ENCODE results near the gene ZDHHC17. TPM values are rescaled to one million over a fixed set of nuclear protein-coding genes. Genes with fewer than 3 reads are reported as not detected.

Gene ZDHHC17
- polyA plus RNA-seq, 1 of the 3 experiments (the other 2 are of a cell fraction): 28.6 TPM

DNA sequence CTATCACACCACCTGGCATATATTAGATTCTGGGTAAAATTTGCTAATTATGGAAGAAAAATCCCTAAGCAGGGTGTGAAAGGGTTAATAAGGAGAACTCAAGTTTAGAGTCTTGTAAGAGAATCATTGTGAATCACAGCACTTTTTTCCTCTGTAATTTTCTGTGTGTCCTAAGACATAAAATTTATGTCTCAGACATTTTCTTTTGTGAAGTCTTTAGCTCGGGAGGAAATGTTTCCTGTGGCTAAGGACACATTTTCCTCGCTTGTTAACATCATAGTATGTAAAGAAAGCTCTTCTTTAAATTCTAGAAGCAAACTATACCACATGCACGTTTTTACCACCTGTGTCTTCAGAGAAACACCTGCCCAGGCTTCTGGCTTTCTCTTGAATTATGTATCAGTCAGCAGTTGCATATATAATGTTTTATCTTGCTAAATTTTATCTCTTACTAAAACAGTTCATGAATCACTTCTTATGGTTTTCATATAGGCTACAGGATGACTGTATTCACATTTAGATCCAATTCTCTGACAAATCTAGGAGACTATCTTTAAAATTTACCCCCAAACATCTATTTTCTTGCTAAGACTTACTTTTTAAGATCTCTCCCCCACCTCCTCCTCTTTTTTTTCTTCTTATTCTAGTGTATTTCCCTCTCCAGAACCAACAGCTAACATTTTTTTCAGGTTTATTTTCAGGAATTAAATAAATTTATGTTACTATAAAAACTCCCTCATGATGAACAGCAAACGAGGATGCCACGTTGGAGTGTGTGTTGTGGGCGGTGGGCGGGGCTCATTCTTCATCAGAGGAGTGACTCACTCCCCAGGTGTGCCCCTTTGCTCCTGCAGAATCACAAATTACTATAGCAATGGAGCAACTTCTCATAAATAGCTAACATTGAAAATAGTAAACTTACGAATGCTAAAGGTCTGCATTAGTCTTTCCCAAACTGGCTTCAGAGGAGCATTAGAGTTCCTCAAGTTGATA lies 126.5 kb downstream of the ZDHHC17 start (continued):
- TF ChIP-seq, protein P1, sequence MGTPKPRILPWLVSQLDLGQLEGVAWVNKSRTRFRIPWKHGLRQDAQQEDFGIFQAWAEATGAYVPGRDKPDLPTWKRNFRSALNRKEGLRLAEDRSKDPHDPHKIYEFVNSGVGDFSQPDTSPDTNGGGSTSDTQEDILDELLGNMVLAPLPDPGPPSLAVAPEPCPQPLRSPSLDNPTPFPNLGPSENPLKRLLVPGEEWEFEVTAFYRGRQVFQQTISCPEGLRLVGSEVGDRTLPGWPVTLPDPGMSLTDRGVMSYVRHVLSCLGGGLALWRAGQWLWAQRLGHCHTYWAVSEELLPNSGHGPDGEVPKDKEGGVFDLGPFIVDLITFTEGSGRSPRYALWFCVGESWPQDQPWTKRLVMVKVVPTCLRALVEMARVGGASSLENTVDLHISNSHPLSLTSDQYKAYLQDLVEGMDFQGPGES (IDR thresholded peaks at IDR 0.05; ENCODE audit: low read depth, low read length): no peak
- no peak for TF ChIP-seq NRF1 (IDR thresholded peaks at IDR 0.05; ENCODE audit: low read depth, low read length)

DNA sequence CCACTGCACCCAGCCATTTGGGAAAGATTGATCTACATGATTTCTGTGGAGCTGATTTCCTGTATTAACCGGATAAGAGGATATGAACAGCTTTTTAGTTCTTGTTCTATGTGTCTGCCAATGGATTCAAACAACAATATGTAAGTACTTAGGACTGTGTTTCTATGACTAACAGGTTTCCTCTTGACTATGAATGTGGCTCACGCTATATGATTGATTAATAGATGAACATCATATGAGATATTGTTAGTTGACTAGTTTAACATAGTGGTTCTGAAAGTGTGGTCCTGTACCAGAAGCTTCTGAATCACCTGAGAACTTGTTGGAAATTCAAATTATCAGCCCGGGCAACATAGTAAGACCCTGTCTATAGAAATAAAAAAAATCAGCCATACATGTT lies 127.7 kb downstream of the ZDHHC17 start:
- Histone ChIP-seq H3K79me2 (ENCODE audit: insufficient read depth) (no peaks in the 10 kb centered on the region), H3K4me3 (ENCODE audit: low read depth in 2 of 2, low read length in 1 of 2) (no peak overlapping the region), H3K9me3 (peaks cover 4% of the 10 kb centered on the region), H3F3A (replicated peaks; ENCODE audit: insufficient read depth) (peaks cover 5% of the 10 kb centered on the region), H3K4me1 (ENCODE audit: control insufficient read depth in 1 of 2, insufficient read depth in 2 of 2, low read depth in 1 of 2, low read length in 1 of 2) (no peaks in the 10 kb centered on the region), H3K36me3 (replicated peaks in 1 of 2; ENCODE audit: control insufficient read depth in 1 of 2, insufficient read depth in 2 of 2, low read length in 1 of 2) (no peaks in the 10 kb centered on the region), H2AFZ (ENCODE audit: low read depth) (no peak overlapping the region), H4K20me1 (ENCODE audit: insufficient read depth) (no peaks in the 10 kb centered on the region), H3K27me3 (ENCODE audit: insufficient read depth) (no peaks in the 10 kb centered on the region), H3K9me2 (no peaks in the 10 kb centered on the region), H3K4me2 (no peak overlapping the region), H3K27ac (ENCODE audit: low read depth in 2 of 2, low read length in 1 of 2) (no peak overlapping the region), H3K9ac (no peak overlapping the region)
- CTCF ChIA-PET: interaction anchor here (1.4 to 1.6 kb wide), 2 partner anchors 10 to 12 kb away, joined by 4 to 9 read pairs; partner anchors contain the start of gene CSRP2
- POLR2A ChIA-PET: no interaction called here
- no peak for DNase-seq
- 82% methylated on average over 3 of the region's 3 CpGs for WGBS (ENCODE audit: low lambda C conversion rate)
- TF ChIP-seq GABPA (IDR thresholded peaks at IDR 0.05; ENCODE audit: low read depth): no peak
- TF ChIP-seq FOSL2 (IDR thresholded peaks at IDR 0.05; ENCODE audit: borderline replicate concordance, low read depth): no peak
- TF ChIP-seq RCOR1 (IDR thresholded peaks at IDR 0.05; ENCODE audit: low read length): no peak
- TF ChIP-seq JUND (IDR thresholded peaks at IDR 0.05): no peak
- no peak for TF ChIP-seq CHD2 (IDR thresholded peaks at IDR 0.05; ENCODE audit: low read length, partially characterized antibody)
- TF ChIP-seq NRF1 (IDR thresholded peaks at IDR 0.05; ENCODE audit: low read depth, low read length): no peak
- TF ChIP-seq TAF1 (IDR thresholded peaks at IDR 0.05; ENCODE audit: borderline replicate concordance, low read depth, low read length): no peak
- TF ChIP-seq POLR2AphosphoS5 (IDR thresholded peaks at IDR 0.05; ENCODE audit: low read depth, low read length): no peak
- TF ChIP-seq MXI1 (IDR thresholded peaks at IDR 0.05; ENCODE audit: low read depth, low read length): no peak
- TF ChIP-seq, protein P2, sequence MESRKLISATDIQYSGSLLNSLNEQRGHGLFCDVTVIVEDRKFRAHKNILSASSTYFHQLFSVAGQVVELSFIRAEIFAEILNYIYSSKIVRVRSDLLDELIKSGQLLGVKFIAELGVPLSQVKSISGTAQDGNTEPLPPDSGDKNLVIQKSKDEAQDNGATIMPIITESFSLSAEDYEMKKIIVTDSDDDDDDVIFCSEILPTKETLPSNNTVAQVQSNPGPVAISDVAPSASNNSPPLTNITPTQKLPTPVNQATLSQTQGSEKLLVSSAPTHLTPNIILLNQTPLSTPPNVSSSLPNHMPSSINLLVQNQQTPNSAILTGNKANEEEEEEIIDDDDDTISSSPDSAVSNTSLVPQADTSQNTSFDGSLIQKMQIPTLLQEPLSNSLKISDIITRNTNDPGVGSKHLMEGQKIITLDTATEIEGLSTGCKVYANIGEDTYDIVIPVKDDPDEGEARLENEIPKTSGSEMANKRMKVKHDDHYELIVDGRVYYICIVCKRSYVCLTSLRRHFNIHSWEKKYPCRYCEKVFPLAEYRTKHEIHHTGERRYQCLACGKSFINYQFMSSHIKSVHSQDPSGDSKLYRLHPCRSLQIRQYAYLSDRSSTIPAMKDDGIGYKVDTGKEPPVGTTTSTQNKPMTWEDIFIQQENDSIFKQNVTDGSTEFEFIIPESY (IDR thresholded peaks at IDR 0.05; ENCODE audit: borderline replicate concordance, low read depth): no peak
- no peak for TF ChIP-seq TCF12 (IDR thresholded peaks at IDR 0.05)
- TF ChIP-seq YY1 (IDR thresholded peaks at IDR 0.05; ENCODE audit: low read depth): no peak
- TF ChIP-seq, protein P3, sequence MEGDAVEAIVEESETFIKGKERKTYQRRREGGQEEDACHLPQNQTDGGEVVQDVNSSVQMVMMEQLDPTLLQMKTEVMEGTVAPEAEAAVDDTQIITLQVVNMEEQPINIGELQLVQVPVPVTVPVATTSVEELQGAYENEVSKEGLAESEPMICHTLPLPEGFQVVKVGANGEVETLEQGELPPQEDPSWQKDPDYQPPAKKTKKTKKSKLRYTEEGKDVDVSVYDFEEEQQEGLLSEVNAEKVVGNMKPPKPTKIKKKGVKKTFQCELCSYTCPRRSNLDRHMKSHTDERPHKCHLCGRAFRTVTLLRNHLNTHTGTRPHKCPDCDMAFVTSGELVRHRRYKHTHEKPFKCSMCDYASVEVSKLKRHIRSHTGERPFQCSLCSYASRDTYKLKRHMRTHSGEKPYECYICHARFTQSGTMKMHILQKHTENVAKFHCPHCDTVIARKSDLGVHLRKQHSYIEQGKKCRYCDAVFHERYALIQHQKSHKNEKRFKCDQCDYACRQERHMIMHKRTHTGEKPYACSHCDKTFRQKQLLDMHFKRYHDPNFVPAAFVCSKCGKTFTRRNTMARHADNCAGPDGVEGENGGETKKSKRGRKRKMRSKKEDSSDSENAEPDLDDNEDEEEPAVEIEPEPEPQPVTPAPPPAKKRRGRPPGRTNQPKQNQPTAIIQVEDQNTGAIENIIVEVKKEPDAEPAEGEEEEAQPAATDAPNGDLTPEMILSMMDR (IDR thresholded peaks at IDR 0.05): no peak
- TF ChIP-seq FOXJ3 (CRISPR knock-in tag; IDR thresholded peaks at IDR 0.05): no peak
- TF ChIP-seq RAD21 (IDR thresholded peaks at IDR 0.05; ENCODE audit: low read length): no peak
- TF ChIP-seq, protein P1 (IDR thresholded peaks at IDR 0.05; ENCODE audit: low read depth, low read length): no peak
- TF ChIP-seq, protein P4, sequence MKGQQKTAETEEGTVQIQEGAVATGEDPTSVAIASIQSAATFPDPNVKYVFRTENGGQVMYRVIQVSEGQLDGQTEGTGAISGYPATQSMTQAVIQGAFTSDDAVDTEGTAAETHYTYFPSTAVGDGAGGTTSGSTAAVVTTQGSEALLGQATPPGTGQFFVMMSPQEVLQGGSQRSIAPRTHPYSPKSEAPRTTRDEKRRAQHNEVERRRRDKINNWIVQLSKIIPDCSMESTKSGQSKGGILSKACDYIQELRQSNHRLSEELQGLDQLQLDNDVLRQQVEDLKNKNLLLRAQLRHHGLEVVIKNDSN (IDR thresholded peaks at IDR 0.05; ENCODE audit: borderline replicate concordance, low read depth): no peak

Measured in SK-N-SH (cell line).